Left lobe of liver (tissue), 2 donors: ENCODE data around the gene GMDS. TPM values are rescaled to one million over a fixed set of nuclear protein-coding genes. Genes with fewer than 3 reads are reported as not detected.
A peak's percentile ranks its signal among the peaks of the same experiment; 100 is the strongest.

Experiments used
- ATAC-seq: fragments of 200-7000 bp; cut with Tn5 transposase; one replicate; pipeline ENCODE4 v1.9.1; 2020; ENCODE audit warnings: mild to moderate bottlenecking, moderate library complexity
- DNase-seq: peaks from one replicate; pipeline ENCODE4 v3.0.0-alpha.2; 2020; ENCODE audit warnings: low spot score
- total RNA-seq: library from RNA; stranded (reverse); gene quantifications from one replicate; pipeline ENCODE4 v1.2.1, GENCODE V29; 2021
- donor health status: DM: no; HTN: no; CAD: no; lungs with moderate emphysema.
- donor health status: DM: no; HTN: yes; CAD: no.

Gene GMDS
- total RNA-seq, 1 donor from 2014 or later = 23.9 TPM

DNA sequence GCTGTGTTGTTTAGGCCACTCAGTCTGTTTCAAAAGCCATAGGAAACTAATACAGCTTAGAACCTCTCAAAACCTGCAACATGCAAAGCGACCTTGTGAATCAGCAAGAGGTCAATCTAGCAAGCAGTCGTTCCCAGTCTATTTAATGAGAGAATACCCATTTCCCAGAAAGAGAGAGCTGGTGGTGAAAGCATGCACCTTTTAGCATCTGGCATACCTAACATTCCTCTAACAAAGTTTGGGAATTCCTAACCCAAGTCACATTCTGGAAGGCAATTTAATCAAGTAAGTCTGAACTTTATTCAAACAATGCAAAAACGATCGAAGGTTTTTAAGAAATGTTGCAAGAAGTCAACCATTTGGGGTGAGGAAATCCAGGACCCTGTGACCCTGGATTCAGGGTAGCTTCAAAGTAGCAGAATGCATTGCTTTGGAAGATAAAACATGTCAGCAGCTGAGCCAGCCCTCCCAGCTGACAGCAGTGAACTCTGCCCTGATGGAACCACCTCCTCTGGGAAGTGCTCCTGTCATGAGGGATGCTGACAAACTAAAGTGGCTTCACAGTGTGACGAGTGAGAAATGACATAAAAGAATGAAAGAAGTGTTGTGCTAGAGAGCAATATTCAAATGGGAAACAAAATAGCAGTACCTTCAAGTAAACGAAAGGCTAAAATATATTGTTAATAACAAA lies 104.8 kb downstream of the GMDS start:
- ATAC-seq (peak; percentile 48), DNase-seq (no peak)

DNA sequence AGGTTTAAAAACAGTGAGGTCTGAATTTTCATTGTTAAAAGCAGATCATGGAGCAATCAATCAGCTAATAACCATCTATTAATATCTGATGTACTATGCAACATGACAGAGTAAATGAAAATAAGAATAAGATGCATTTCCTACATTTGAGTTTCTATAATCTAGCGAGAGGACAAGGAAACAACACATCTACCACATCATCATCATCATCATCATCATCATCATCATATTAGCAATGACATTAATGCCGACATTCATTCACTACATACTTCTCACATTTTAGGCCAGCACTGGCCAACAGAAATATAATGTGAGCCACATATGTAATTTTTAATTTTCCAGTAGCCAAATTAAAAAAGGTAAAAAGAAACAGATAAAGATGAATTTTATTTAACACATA lies 110.0 kb downstream of the GMDS start:
- DNase-seq = no peak

DNA sequence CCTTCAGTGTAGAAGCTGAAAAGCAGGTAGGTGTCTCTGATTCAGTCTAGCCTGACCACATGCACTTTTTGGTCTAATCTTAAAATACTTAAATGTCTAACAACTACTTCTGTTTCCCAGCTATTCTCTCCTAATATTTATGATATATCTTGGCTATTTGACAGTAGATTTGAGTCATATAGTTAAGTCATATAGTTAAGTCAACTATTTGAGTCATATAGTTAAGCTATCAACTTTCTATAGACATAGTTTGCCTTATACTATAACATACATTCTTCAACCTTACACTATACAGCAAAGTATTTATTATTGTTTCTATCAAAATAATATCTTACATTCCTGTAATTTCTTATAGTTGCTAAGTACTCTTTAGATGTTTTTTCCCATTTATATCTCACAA lies 110.9 kb downstream of the GMDS start:
- ATAC-seq (no peak), DNase-seq (no peak)

More for the DNA sequence above, 110.0 kb downstream of the GMDS start:
- ATAC-seq = no peak

DNA sequence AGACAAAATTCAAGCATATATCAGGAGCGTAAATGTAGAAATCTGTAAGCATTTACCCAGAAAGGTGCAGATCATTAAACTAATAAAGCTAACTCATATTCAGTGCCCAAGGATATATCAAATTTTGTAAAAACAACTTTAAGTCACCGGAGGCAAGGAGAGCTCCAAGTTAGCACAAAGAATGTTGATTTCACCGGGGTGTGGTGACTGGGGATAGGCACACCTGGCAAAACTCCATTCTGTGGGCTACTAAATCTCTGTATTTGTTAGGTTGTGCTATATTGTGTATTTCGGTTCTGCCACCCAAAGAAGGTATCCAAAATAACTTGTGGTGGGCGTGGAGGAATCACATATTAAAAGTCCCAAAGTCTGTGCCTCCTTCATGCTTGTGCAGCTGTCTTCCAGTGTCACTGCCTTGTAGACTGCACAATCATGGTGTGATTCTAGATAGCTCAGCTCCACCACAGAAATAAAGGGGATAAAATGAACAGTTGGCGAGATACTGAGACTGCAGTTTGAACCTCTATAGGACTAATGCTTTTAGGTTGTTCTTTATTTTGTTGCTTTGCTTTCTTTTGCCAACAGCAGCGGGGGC lies 111.6 kb downstream of the GMDS start:
- no peak for ATAC-seq
- DNase-seq = no peak

DNA sequence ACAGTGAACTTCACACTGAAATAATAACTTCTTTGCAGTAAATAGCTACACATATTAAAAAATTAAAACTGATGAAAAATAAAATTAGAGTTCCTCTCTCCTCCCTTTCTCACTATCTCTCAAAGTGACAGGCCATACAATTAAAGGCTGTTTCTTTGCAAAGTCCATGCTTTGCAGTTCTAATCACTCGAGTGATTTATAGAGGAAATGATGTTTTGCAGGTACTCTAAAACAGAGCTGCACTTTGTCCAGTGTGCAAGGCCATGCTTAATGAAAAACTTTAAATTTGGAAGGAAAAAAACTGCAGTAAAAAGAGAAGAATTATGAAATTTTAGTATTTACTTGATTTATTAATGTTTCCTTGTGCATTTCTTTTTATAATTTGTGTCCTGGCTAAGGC lies 112.5 kb downstream of the GMDS start:
- ATAC-seq (no peak), DNase-seq (no peak)

DNA sequence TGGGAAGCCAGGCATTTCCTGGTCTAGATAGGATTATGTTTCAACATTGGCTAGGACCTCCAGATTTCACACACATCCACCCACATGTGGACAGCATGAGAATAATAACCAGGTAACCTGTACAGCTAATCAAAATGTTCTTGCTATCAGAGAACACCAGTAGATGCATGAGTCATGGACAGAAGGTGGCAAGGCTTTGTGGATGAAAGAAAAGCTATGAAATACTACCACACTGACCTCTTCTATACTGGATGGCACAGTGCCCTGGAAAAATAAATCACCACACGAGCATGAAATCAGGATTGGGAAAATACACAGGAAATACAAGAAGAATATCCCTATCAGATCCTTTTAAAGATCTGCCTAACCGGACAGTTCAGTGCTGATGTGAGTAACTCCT lies 113.0 kb downstream of the GMDS start:
- no peak for ATAC-seq
- no peak for DNase-seq

DNA sequence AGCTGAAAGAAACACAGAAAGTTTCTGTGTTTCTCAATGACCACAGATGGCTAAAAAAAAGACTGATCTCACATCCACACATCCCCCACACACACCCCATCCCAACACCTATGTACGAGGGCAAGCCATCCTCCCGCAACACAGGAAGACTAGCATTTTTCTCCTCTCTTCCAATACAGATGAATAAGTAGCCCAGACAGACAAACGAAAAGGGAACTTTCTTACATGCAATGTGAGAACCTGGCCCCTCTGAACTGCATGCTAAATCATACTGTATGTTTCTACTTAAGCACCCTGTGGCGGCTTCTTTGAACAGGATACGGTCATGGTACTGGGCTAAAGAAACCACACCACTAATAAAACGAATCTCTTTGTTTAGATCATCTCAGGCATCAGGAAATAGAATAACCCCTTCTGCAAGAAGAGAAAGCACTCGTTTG lies 116.2 kb downstream of the GMDS start:
- DNase-seq (no peak), ATAC-seq (no peak)

DNA sequence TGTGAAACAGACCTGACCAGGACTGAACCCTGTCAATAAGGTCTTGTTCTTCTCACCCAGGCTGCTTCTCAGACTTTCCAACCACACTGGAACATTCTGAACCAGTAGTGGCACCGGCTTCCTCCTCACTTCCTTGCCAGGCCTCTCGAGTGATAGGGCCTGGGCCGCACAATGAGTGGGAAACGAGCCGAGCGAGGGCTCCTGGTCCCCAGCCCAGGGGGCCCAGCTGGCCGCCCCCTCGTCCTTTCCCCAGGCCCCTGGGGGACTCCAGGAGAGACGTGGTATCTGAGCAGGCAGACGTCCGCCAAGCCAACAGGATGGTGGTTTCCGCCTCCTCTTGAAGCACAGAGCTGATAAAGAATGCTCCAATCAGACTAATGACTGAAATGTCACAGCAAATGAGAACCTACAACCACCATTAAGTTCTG lies 117.9 kb downstream of the GMDS start:
- ATAC-seq (peak; percentile 66), DNase-seq (peak; percentile 54)

DNA sequence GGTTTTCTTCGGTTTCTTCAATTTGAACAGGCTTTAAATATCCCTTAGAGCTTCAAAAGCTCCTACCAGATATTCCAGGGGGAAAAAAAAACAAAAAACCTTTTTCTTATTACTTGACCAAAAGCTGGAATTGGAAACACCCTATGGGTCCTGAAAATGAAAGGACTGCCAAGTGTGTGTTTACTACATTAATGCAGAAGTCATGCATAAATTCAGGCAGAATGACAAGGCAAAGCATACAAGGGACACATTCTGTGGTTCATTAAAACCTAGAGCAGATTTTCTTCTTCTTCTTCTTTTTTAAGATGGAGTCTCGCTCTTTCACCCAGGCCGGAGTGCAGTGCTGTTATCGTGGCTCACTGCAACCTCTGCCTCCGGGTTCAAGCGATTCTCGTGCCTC lies 119.1 kb downstream of the GMDS start:
- DNase-seq (no peak), ATAC-seq (no peak)

DNA sequence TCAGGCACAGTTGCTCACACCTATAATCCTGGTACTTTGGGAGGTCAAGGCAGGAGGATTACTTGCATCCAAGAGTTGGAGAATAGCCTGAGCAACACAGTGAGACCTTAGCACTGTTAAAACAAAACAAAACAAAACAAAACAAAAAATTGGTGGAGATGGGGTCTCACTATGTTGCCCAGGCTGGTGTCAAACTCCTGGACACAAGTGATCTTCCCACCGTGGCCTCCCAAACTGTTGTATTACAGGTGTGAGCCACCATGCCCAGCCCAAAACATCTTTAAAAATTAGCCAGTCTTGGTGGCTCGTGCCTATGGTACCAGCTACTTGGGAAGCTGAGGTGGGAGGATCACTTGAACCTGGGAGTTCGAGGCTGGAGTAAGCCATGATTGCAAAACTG lies 120.2 kb downstream of the GMDS start:
- no peak for DNase-seq
- no peak for ATAC-seq

DNA sequence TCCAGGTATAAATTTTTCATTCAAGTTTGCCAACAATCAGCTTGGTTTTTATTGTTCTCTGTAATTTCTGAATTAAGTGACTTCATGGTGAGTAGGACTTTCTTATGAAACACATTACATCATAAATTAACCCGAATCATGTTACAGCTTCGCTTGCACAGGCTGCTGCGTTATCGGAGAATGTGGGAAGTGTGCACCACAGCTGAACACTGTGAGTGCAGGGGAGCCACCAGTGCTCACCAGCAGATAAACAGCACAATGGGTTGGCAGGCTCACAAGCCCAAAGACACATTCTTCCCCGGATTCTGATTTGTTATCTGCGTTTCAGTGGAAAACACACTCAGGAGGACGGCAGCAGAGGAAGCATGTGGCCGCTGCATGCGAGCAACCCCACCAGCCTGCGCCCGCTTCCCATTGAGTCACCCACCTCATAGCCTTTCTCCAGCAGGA lies 121.1 kb downstream of the GMDS start:
- no peak for DNase-seq
- ATAC-seq = peak; percentile 63

DNA sequence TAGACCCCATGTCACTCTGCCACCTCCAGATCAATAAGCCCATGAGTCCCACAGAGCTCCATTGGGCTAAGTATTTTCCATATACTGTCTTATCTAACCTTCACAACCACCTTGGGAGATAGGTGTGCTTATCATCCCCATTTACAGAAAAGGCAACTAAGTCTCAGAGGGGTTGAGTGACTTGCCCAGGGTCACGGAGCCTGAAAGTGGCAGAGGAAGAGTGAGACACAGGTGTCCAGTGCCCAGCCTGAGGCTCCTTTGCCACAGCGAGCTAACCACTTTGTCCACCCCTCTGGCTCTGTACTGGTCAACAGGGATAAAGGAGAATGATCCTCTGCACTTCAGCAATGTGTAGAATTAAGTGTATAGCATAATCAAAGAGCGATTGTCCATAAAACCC lies 124.5 kb downstream of the GMDS start:
- DNase-seq = no peak
- no peak for ATAC-seq

DNA sequence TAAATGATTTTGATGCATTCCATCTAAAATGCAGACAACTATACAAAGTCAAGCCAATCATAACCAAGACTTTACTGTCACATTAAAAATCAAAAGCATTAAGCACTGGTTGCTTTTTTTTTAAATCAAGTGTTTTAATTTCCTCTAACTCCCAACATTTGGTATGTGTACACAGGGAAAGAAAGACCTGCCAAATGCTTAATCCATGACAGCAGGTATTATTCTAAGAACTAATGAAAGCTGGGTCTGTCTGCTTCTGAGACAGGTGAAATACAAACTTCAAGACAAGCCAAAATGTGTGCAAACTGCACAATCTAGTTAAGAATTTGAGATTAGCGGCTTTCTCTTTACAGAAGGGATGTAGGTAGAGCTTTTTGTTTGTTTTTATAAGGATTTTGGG lies 126.1 kb downstream of the GMDS start:
- no peak for ATAC-seq
- no peak for DNase-seq

DNA sequence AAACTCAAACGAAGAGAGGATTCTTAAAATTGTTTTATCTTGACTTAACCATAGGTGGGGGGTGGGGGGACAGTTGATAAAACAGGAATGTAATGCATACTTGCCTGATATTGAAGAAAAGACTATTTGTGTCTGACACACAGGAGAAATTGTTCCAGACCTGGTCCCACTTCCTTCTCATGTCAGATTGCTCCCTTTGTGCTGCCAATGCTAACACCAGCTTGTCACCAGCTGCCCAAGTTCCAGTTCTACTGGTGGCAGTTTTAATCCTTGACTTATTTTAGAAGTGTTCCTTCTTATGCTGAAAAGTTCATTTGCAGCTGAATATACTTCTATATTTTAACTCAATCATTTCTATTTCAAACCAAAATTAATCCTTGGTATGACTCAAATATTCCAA lies 127.3 kb downstream of the GMDS start:
- ATAC-seq (no peak), DNase-seq (no peak)

DNA sequence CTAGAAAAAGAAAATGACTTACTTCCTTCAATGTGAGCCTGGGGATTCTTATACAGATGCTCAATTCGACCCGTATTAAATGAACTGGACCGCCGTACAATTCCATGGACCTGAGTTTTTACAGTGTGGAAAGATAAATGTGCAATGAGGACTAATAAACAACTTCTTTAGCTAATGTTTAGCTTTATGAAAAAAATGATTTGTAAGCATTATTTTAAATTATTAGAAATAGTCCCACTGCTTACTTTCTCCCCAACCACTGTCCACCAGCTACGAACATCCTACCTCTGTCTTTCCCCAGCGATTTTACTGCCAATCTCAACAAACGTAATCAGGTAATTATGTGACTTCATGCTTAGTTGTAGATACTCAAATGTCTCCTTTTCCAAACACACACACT lies 128.0 kb downstream of the GMDS start:
- ATAC-seq (no peak), DNase-seq (no peak)

DNA sequence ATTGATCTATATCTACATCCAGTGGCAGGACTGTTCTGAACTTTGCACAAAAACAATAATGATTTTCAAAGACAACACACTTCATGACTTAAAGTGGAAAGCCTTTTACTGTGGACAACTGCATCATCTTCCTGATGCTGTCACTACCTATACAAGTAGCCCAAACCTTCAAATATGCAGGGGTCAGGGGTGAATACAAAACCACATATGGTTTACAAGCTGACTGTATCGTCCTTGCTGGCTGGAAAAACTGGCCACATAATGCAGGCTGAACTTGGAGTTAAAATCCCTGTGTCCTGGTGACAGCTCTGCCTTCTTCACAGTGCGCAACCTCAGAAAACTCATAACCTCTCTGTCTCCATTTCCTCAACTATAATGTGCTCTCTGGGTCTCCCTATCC lies 128.9 kb downstream of the GMDS start:
- ATAC-seq = no peak
- DNase-seq = no peak

DNA sequence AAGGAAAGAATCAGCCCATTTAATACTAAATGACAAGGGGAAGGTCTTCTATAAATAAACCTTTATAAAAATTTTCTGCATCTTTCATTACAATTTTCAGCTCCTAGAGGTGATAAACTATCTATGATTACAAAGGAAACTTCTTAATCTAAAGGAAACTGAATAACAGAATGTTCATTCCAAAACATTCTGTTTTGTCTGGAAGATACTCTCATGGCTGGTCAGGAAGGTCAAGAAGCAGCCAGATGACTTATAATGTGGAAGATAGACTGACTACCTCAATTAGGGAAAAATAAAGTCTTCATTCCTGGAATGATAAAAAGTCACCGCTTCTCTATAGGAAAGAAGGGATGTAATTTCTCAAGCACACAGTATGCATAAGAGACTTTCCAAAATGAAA lies 131.3 kb downstream of the GMDS start:
- DNase-seq = no peak
- ATAC-seq = no peak

DNA sequence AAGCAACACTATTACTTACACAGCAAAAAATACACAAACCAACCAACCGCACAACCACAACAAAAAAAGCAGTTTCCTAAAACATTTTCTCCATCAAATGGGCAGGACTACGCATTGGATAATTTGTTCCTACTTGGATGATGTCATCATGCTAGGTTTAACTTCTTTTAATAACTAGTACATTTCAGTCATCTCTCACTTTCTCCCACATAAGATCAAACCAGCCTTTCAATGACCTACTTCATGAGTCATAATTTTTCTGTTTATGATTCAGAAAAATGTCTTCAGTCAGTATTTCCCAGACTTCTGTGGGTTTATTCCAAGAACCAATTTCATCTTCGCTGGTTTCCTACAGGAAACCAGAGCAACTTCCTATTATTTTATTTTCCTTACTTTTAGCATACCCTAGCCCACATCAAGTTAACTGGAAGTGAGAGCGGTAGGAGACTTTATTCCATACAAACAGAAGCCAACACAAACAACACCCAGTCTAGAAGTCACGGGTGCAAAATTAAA lies 134.2 kb downstream of the GMDS start:
- ATAC-seq (no peak), DNase-seq (no peak)

DNA sequence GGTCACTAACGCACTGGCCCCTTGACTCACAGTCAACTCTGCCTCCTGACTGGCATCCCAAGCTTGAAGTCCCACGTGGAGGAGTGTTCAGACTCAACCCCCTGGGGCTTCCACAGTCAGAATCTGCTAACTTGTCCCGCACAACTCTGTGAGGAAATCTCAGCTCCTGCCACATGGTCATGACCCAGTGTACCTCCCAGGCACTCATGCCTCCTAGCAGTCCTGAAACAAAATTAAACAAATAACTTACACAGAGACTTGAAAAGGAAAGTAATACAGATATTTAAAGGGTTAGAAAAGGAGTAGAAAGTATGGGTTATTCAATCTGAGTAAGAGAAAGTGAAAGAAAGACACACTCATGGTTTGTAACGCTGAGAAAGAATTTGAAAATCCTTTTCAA lies 134.9 kb downstream of the GMDS start:
- DNase-seq (no peak), ATAC-seq (no peak)

DNA sequence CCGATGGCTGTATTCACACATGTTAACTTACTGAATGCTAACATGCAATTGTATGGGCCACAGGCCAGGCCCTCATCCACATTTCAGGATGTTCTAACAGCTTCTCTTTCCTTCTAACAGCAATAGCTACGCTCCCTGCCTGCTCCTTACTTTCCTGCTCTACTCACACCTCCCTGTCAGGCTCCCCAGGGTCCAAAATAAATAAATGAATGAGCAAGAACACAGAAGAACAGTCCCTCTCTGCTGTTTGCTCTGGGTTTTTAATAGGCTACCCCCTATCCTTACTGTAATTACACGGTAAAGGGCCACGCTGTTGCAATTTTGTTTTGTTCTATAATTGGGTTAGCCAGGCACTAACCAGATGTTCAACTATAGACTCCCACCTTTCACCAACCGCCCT lies 135.6 kb downstream of the GMDS start:
- no peak for DNase-seq
- ATAC-seq = no peak

DNA sequence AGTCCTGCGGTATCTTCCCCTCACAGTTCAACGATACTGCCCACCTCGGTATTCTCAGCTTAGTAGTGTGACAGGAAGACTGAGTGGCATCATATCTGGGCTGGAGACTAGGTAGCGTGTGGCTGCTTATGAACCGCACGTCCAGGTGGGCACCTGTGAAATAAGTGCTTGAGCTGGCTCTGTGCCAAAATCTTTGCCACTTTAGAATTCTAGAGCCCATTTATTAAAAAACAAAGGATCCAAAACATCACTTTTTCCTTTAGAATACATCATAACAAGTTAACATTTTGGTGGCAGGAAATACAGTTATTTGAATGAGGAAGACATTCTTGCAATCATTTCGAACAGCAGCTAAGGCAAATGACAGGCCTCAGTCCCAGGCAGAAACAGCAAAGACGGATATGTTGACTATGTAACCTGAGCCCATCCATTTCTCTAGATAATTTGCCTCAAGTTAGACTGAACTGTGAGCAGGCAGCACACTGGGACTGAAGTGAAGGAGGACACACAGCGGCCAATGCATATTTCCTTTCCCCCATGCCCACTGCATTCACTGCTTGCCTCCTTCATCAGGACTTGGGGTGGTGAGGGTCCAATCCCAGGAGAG lies 136.6 kb downstream of the GMDS start:
- no peak for ATAC-seq
- DNase-seq = no peak

DNA sequence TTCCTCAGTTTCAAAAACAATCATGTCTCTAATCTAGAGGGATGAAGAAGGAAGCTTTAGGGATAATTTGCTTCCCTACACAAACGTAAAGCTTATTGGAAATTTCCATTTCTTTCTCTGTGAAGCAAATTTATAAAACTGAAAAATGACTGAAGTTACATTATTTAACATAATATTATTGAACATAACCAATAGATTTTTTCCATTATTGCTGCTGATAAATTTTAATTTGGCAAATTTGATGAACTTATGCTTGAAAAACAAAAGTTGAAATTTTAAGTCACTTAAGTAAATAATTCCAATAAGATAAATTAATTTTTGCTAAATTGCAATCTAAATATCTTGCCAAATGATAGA lies 140.9 kb downstream of the GMDS start:
- no peak for DNase-seq
- ATAC-seq = no peak
